Muscle layer of duodenum (tissue), 2 donors: Measurements from ENCODE around the gene RGR.

Source experiments
- H3K27ac ChIP-seq: one replicate; pipeline ENCODE4 v1.7.0; 2013; ENCODE audit warnings: mild to moderate bottlenecking, low read length
- H3K27me3 ChIP-seq: one replicate; pipeline ENCODE4 v1.7.0; 2013; ENCODE audit warnings: low read depth, mild to moderate bottlenecking, control low read depth, low read length
- H3K36me3 ChIP-seq, 2 donors: one replicate each; pipeline ENCODE4 v1.7.0; 2013; ENCODE audit warnings: low read length in 2 of 2, control low read depth in 1 of 2, mild to moderate bottlenecking in 1 of 2; ENCODE audit not compliant: insufficient read depth in 2 of 2, control insufficient read depth in 1 of 2
- H3K4me1 ChIP-seq, 2 donors: one replicate each; pipeline ENCODE4 v1.7.0; 2013; ENCODE audit warnings: low read length in 2 of 2, mild to moderate bottlenecking in 2 of 2, control low read depth in 1 of 2, moderate library complexity in 1 of 2; ENCODE audit not compliant: insufficient read depth in 2 of 2, control insufficient read depth in 1 of 2
- H3K4me3 ChIP-seq, 2 donors: one replicate each; pipeline ENCODE4 v1.7.0; 2013; ENCODE audit warnings: low read length in 2 of 2, low read depth in 1 of 2, mild to moderate bottlenecking in 1 of 2
- H3K9me3 ChIP-seq, 2 donors: one replicate each; pipeline ENCODE4 v1.7.0; 2013; ENCODE audit warnings: low read length in 2 of 2, control low read depth in 1 of 2, mild to moderate bottlenecking in 1 of 2; ENCODE audit not compliant: control insufficient read depth in 1 of 2
- donor health status: healthy.

RGR gene

GRCh38 chr10:84224411-84225028 is 20.3 kb upstream of the RGR start:
- Histone ChIP-seq H3K4me3 (no peak overlapping the region), H3K9me3 (no peaks in the 10 kb centered on the region), H3K27me3 (no peaks in the 10 kb centered on the region), H3K27ac (no peak overlapping the region), H3K36me3 (no peaks in the 10 kb centered on the region), H3K4me1 (no peaks in the 10 kb centered on the region)

GRCh38 chr10:84225427-84226173 is 19.3 kb upstream of the RGR start, which contains the start of gene LRIT2:
TSS of gene LRIT2 (minus strand) at chr10:84225544. CDS start at chr10:84225520, 24 bp downstream.
- Histone ChIP-seq H3K4me3 (no peak within 1 kb of the TSS), H3K27me3 (no peaks in the 10 kb centered on the region), H3K4me1 (no peaks in the 10 kb centered on the region), H3K36me3 (no peaks in the 10 kb centered on the region), H3K27ac (no peak within 1 kb of the TSS), H3K9me3 (no peaks in the 10 kb centered on the region)

GRCh38 chr10:84226616-84227015 is 18.2 kb upstream of the RGR start:
- no peaks in the 10 kb centered on the region for H3K4me1 ChIP-seq
- H3K9me3 ChIP-seq, result no peaks in the 10 kb centered on the region

GRCh38 chr10:84227810-84228209 is 17.0 kb upstream of the RGR start:
- no peaks in the 10 kb centered on the region for H3K27me3 ChIP-seq
- no peak overlapping the region for H3K4me3 ChIP-seq
- H3K36me3 ChIP-seq, result no peaks in the 10 kb centered on the region
- H3K9me3 ChIP-seq, result no peaks in the 10 kb centered on the region
- H3K4me1 ChIP-seq, result no peaks in the 10 kb centered on the region
- no peak overlapping the region for H3K27ac ChIP-seq

More at GRCh38 chr10:84226616-84227015, 18.2 kb upstream of the RGR start:
- no peaks in the 10 kb centered on the region for H3K27me3 ChIP-seq
- H3K27ac ChIP-seq, result no peak overlapping the region
- H3K4me3 ChIP-seq, result no peak overlapping the region
- no peaks in the 10 kb centered on the region for H3K36me3 ChIP-seq

GRCh38 chr10:84230359-84230758 is 14.5 kb upstream of the RGR start:
- no peak overlapping the region for H3K4me3 ChIP-seq

GRCh38 chr10:84232376-84232775 is 12.5 kb upstream of the RGR start:
- Histone ChIP-seq H3K36me3 (no peaks in the 10 kb centered on the region), H3K4me1 (no peaks in the 10 kb centered on the region), H3K9me3 (no peaks in the 10 kb centered on the region), H3K4me3 (no peak overlapping the region), H3K27me3 (no peaks in the 10 kb centered on the region), H3K27ac (no peak overlapping the region)

More at GRCh38 chr10:84230359-84230758, 14.5 kb upstream of the RGR start:
- no peaks in the 10 kb centered on the region for H3K27me3 ChIP-seq
- H3K27ac ChIP-seq, result no peak overlapping the region
- H3K4me1 ChIP-seq, result no peaks in the 10 kb centered on the region
- H3K9me3 ChIP-seq, result no peaks in the 10 kb centered on the region
- H3K36me3 ChIP-seq, result no peaks in the 10 kb centered on the region

GRCh38 chr10:84233940-84234339 is 10.9 kb upstream of the RGR start:
- Histone ChIP-seq H3K4me3 (no peak overlapping the region), H3K27ac (no peak overlapping the region), H3K27me3 (no peaks in the 10 kb centered on the region), H3K36me3 (no peaks in the 10 kb centered on the region), H3K4me1 (no peaks in the 10 kb centered on the region), H3K9me3 (no peaks in the 10 kb centered on the region)

- no peaks in the 10 kb centered on the region for H3K36me3 ChIP-seq
- no peaks in the 10 kb centered on the region for H3K27me3 ChIP-seq
- H3K4me1 ChIP-seq, result no peaks in the 10 kb centered on the region
- H3K9me3 ChIP-seq, result no peaks in the 10 kb centered on the region
- H3K4me3 ChIP-seq, result no peak overlapping the region
- H3K27ac ChIP-seq, result no peak overlapping the region
Observed at GRCh38 chr10:84234479-84234878, 10.4 kb upstream of the RGR start.

- H3K27me3 ChIP-seq, result peaks cover 3% of the 10 kb centered on the region
- H3K4me1 ChIP-seq, result no peaks in the 10 kb centered on the region
- no peaks in the 10 kb centered on the region for H3K9me3 ChIP-seq
- no peak overlapping the region for H3K4me3 ChIP-seq
- no peak overlapping the region for H3K27ac ChIP-seq
- no peaks in the 10 kb centered on the region for H3K36me3 ChIP-seq
Observed at GRCh38 chr10:84235096-84235495, 9.8 kb upstream of the RGR start.

- Histone ChIP-seq H3K9me3 (no peaks in the 10 kb centered on the region), H3K27me3 (peaks cover 4% of the 10 kb centered on the region), H3K4me1 (no peaks in the 10 kb centered on the region), H3K27ac (no peak overlapping the region), H3K4me3 (no peak overlapping the region), H3K36me3 (no peaks in the 10 kb centered on the region)
Observed at GRCh38 chr10:84236807-84237198, 8.1 kb upstream of the RGR start.

GRCh38 chr10:84237199-84238051 is 7.4 kb upstream of the RGR start:
- H3K4me3 ChIP-seq, result no peak overlapping the region
- H3K27me3 ChIP-seq, result peaks cover 4% of the 10 kb centered on the region
- no peaks in the 10 kb centered on the region for H3K36me3 ChIP-seq
- no peaks in the 10 kb centered on the region for H3K4me1 ChIP-seq
- H3K27ac ChIP-seq, result no peak overlapping the region
- H3K9me3 ChIP-seq, result no peaks in the 10 kb centered on the region
